PC-9 (cell line): ENCODE data around the gene DVL1. TPM values are rescaled to one million over a fixed set of nuclear protein-coding genes. Genes with fewer than 3 reads are reported as not detected.
A peak's percentile ranks its signal among the peaks of the same experiment; 100 is the strongest.

Experiments used
- BruUV-seq: library from RNA; stranded (reverse); fragments of 400-500 nt; replicated peaks from 2 replicates; lab custom pipeline; 2021; lab: Mats Ljungman, UMichigan
- CTCF ChIA-PET: fragments of 300-600 bp; sonication (Branson Sonifier 250); formaldehyde crosslinking; loops from one replicate; lab custom pipeline; 2022; ENCODE audit warnings: antibody characterized with exemption; lab: Charles Lee
- POLR2A ChIA-PET: fragments of 300-600 bp; sonication (Branson Sonifier 250); formaldehyde crosslinking; loops from one replicate; lab custom pipeline; 2022; ENCODE audit warnings: antibody characterized with exemption; ENCODE audit not compliant: unreplicated experiment; lab: Charles Lee
- DNase-seq, 2 experiments: peaks; one replicate each; pipeline versions ENCODE4 v3.0.0 to v3.0.0-alpha.2; 2015 to 2022; ENCODE audit warnings: mixed read lengths in 1 of 2
- H2AFZ ChIP-seq: fragments of 200-600 bp; sonication (generic); 2 replicates; pipeline ENCODE4 v1.8.1; 2017; ENCODE audit warnings: antibody characterized with exemption
- H3F3A ChIP-seq: fragments of 200-600 bp; sonication (generic); 2 replicates; pipeline ENCODE4 v1.8.1; 2017; ENCODE audit warnings: antibody characterized with exemption, mild to moderate bottlenecking, low read depth; ENCODE audit not compliant: insufficient read depth
- H3K27ac ChIP-seq: fragments of 200-600 bp; sonication (generic); 2 replicates; pipeline ENCODE4 v1.6.1; 2016; ENCODE audit warnings: mixed run types
- H3K27me3 ChIP-seq: fragments of 200-600 bp; sonication (generic); 2 replicates; pipeline ENCODE4 v1.6.1; 2016; ENCODE audit warnings: low read depth, mixed run types; ENCODE audit not compliant: insufficient read depth
- H3K36me3 ChIP-seq: fragments of 200-600 bp; sonication (generic); 2 replicates; pipeline ENCODE4 v1.6.1; 2016; ENCODE audit warnings: low read depth, mixed run types
- H3K4me1 ChIP-seq: fragments of 200-600 bp; sonication (generic); replicated peaks from 2 replicates; pipeline ENCODE4 v1.6.1; 2016; ENCODE audit warnings: mixed run types; ENCODE audit not compliant: insufficient read depth
- H3K4me2 ChIP-seq: fragments of 200-600 bp; sonication (generic); 2 replicates; pipeline ENCODE4 v1.6.1; 2017; ENCODE audit warnings: mixed run types
- H3K4me3 ChIP-seq: fragments of 200-600 bp; sonication (generic); 2 replicates; pipeline ENCODE4 v1.6.1; 2016; ENCODE audit warnings: mixed run types
- H3K79me2 ChIP-seq: fragments of 200-600 bp; sonication (generic); 2 replicates; pipeline ENCODE4 v1.6.1; 2017; ENCODE audit warnings: low read depth, mixed run types
- H3K9me2 ChIP-seq: fragments of 200-600 bp; sonication (generic); 2 replicates; pipeline ENCODE4 v1.8.1; 2017; ENCODE audit warnings: mild to moderate bottlenecking; ENCODE audit not compliant: insufficient read depth
- H3K9me3 ChIP-seq: fragments of 200-600 bp; sonication (generic); 2 replicates; pipeline ENCODE4 v1.8.1; 2016; ENCODE audit warnings: low read depth; ENCODE audit not compliant: insufficient read depth
- H4K20me1 ChIP-seq: fragments of 200-600 bp; sonication (generic); 2 replicates; pipeline ENCODE4 v1.8.1; 2017; ENCODE audit not compliant: insufficient read depth
- EZH2 ChIP-seq: fragments of 200-600 bp; sonication (generic); IDR thresholded peaks from 2 replicates; pipeline ENCODE4 v1.8.0; 2017; ENCODE audit warnings: antibody characterized with exemption, low read depth
- intact Hi-C: fragments of 100-400 bp; cut with micrococcal nuclease; formaldehyde crosslinking; loops from one replicate; pipeline ENCODE4 v1.10.0; 2022; ENCODE audit not compliant: unreplicated experiment
- total RNA-seq: library from RNA; stranded (reverse); gene quantifications from 2 replicates; pipeline ENCODE4 v1.2.3, GENCODE V29; 2021
- TF ChIP-seq, protein P1 (sequence below): fragments of 200-600 bp; sonication (generic); conservative IDR thresholded peaks from 2 replicates; pipeline ENCODE4 v1.6.1; 2017; ENCODE audit warnings: mixed run types, antibody characterized with exemption, mild to moderate bottlenecking, moderate library complexity

DVL1 gene
- total RNA-seq, 1 experiment from 2014 or later, result 95.8 TPM

DNA sequence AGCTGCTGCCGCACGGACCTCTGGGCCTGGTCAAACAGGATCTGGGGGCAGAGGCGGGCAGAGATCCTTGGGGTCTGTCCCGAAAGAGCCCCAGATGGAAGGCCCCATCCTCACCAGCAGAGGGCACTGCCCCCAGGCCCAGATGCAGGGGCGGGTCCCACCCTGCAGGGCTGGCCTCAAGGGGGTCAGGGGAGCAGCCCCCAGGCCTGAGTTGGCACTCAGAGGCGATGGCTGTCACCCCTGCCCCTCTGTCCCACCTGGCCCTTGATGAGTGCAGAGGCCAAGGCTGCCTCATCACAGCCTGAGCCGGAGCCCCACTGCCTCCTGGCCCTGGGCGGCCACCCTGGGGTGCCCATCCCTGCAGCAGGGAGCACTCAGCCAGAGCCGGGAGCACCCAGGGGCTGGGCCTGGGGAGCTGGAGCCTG lies 47.2 kb downstream of the DVL1 start:
- Histone ChIP-seq H2AFZ (no peak overlapping the region), H3K79me2 (peaks cover 13% of the 10 kb centered on the region; the same call in 1 of the 2 replicates), H3K27me3 (no peaks in the 10 kb centered on the region), H3K36me3 (no peaks in the 10 kb centered on the region), H3F3A (peaks cover 16% of the 10 kb centered on the region; the same call in 1 of the 2 replicates), H3K4me2 (no peak overlapping the region), H3K9me3 (no peaks in the 10 kb centered on the region), H3K27ac (no peak overlapping the region), H3K4me1 (peaks cover 26% of the 10 kb centered on the region), H3K9me2 (no peaks in the 10 kb centered on the region), H3K4me3 (no peak overlapping the region), H4K20me1 (peaks cover 4% of the 10 kb centered on the region; the same call in 1 of the 2 replicates)
- ChIA-PET CTCF (no interaction called here), POLR2A (no interaction called here)
- TF ChIP-seq EZH2, result no peak
- TF ChIP-seq, protein P1, sequence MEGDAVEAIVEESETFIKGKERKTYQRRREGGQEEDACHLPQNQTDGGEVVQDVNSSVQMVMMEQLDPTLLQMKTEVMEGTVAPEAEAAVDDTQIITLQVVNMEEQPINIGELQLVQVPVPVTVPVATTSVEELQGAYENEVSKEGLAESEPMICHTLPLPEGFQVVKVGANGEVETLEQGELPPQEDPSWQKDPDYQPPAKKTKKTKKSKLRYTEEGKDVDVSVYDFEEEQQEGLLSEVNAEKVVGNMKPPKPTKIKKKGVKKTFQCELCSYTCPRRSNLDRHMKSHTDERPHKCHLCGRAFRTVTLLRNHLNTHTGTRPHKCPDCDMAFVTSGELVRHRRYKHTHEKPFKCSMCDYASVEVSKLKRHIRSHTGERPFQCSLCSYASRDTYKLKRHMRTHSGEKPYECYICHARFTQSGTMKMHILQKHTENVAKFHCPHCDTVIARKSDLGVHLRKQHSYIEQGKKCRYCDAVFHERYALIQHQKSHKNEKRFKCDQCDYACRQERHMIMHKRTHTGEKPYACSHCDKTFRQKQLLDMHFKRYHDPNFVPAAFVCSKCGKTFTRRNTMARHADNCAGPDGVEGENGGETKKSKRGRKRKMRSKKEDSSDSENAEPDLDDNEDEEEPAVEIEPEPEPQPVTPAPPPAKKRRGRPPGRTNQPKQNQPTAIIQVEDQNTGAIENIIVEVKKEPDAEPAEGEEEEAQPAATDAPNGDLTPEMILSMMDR, result peak; percentile 60; the same call in 1 of the 2 replicates
- no peak for DNase-seq
- BruUV-seq, result no TSS peak
- intact Hi-C loops, result loop anchor here (10.0 kb wide), 2 partner anchors 203 to 297 kb away; partner anchors contain the start of gene HES4

DNA sequence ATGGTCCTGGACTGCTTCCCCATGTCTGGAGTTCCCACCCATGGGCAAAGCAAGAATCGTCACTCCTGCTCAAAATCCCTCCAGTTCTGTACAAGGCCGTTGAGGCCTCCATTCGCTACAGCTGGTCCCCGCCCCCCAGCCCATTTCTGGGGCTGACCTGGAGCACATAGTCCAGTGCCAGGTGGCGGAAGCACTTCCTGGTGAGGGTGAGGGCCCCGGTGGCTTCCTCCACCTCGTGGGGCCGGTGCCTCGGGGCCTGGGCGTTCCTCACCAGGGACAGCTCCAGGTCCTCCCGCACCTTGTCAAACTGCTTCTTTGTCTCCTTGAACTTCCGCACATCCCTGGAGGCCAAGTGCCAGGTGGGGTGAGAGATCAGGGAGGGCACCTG lies 48.9 kb downstream of the DVL1 start:
- no peak overlapping the region for H3K4me3 ChIP-seq
- ChIA-PET POLR2A (no interaction called here), CTCF (no interaction called here)
- no peaks in the 10 kb centered on the region for H3K9me2 ChIP-seq
- H3K36me3 ChIP-seq, result no peaks in the 10 kb centered on the region
- H3K27ac ChIP-seq, result no peak overlapping the region
- no peaks in the 10 kb centered on the region for H3K27me3 ChIP-seq
- H3K4me1 ChIP-seq, result peaks cover 10% of the 10 kb centered on the region
- BruUV-seq, result no TSS peak
- H3K4me2 ChIP-seq, result no peak overlapping the region
- intact Hi-C loops, result loop anchor here (10.0 kb wide), 2 partner anchors 204 to 296 kb away; partner anchors contain the start of gene HES4
- no peak for TF ChIP-seq EZH2
- TF ChIP-seq, protein P1, result peak; percentile 33; the same call in 1 of the 2 replicates
- no peaks in the 10 kb centered on the region for H3K9me3 ChIP-seq
- H2AFZ ChIP-seq, result no peak overlapping the region
- peaks cover 4% of the 10 kb centered on the region; the same call in 1 of the 2 replicates for H4K20me1 ChIP-seq
- peaks cover 9% of the 10 kb centered on the region; the same call in 1 of the 2 replicates for H3F3A ChIP-seq
- no peak for DNase-seq
- no peaks in the 10 kb centered on the region for H3K79me2 ChIP-seq

DNA sequence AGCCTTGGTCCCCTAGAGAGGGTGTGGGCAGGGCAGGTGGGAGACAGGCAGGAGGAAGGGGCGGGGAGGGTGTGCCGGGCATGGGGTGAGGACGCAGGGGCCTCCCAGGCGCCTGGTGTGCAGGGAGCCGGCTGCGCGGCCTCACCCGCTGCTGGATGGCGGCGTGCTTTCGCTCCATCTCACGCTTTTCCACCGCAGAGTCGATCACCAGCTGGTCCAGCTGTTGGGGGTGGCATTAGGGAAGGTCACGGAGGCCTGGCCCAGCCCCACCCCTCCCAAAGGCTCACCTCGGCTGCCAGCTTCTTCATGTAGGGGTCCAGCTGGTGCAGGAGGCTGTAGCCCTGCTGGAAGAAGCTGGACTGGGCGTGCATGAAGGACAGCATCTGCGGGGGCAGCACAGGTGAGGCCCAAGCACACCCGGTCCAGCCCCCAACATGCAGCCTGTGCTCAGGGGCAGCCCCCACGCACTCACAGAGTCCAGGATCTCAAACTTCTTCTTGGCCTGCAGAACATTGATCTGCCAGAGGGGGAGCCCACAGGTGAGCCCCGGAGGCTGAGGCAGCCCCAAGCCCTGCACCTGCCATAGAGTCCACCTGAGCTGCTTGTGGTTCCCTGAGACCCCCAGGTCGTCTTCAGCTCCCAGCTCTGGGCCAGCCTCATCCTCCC lies 49.4 kb downstream of the DVL1 start:
- no peaks in the 10 kb centered on the region for H3K79me2 ChIP-seq
- H3K4me1 ChIP-seq, result peaks cover 4% of the 10 kb centered on the region
- H3K9me3 ChIP-seq, result no peaks in the 10 kb centered on the region
- CTCF ChIA-PET, result no interaction called here
- intact Hi-C loops, result loop anchor here (10.0 kb wide), 2 partner anchors 205 to 295 kb away; partner anchors contain the start of gene HES4
- H3K4me3 ChIP-seq, result no peak overlapping the region
- no peak for TF ChIP-seq EZH2
- TF ChIP-seq, protein P1, result peak; percentile 62
- POLR2A ChIA-PET, result no interaction called here
- DNase-seq, result no peak
- H3K27ac ChIP-seq, result no peak overlapping the region
- no peaks in the 10 kb centered on the region for H3K36me3 ChIP-seq
- peaks cover 5% of the 10 kb centered on the region; the same call in 1 of the 2 replicates for H3F3A ChIP-seq
- H3K4me2 ChIP-seq, result no peak overlapping the region
- H3K9me2 ChIP-seq, result no peaks in the 10 kb centered on the region
- no peak overlapping the region for H2AFZ ChIP-seq
- no TSS peak for BruUV-seq
- no peaks in the 10 kb centered on the region for H3K27me3 ChIP-seq
- H4K20me1 ChIP-seq, result peaks cover 4% of the 10 kb centered on the region; the same call in 1 of the 2 replicates
